GM12878 (cell line): ENCODE measurements around the gene PRR12. TPM values are rescaled to one million over a fixed set of nuclear protein-coding genes. Genes with fewer than 3 reads are reported as not detected.
A peak's percentile ranks its signal among the peaks of the same experiment; 100 is the strongest.

ENCODE experiments used
- ATAC-seq: fragments of 200-7000 bp; cut with Tn5 transposase; 3 replicates; pipeline ENCODE4 v1.9.1; 2020; ENCODE audit warnings: mild to moderate bottlenecking, moderate library complexity
- BruUV-seq: library from RNA; stranded (reverse); fragments of 400-500 nt; replicated peaks from 2 replicates; lab custom pipeline; 2021; lab: Mats Ljungman, UMichigan
- CTCF ChIA-PET: fragments of 300-600 bp; sonication (Branson Sonifier 250); formaldehyde crosslinking; extraction: SDS; loops from one replicate; lab custom pipeline; 2021; ENCODE audit warnings: inconsistent platforms; lab: Yijun Ruan, JAX
- POLR2A ChIA-PET: fragments of 350-600 bp; formaldehyde crosslinking; extraction: SDS; loops from one replicate; lab custom pipeline; 2021; ENCODE audit warnings: inconsistent platforms; lab: Charles Lee
- RAD21 ChIA-PET: fragments of 300-600 bp; sonication (Branson Sonifier 250); formaldehyde crosslinking; loops from one replicate; lab custom pipeline; 2023; ENCODE audit warnings: antibody characterized with exemption; ENCODE audit not compliant: unreplicated experiment; lab: Charles Lee
- SMC1A ChIA-PET: fragments of 300-600 bp; sonication (Branson Sonifier 250); formaldehyde crosslinking; loops from one replicate; lab custom pipeline; 2023; ENCODE audit not compliant: unreplicated experiment, uncharacterized antibody; lab: Charles Lee
- DNase-seq: peaks from one replicate; pipeline ENCODE4 v3.0.0-alpha.2; 2011; ENCODE audit warnings: low read depth, low spot score
- FAIRE-seq: peaks from 3 replicates; lab custom pipeline; 2011; peaks lifted over from hg19 to GRCh38; lab: Jason Lieb, UNC
- H2AFZ ChIP-seq: 2 replicates; pipeline ENCODE4 v1.6.0; 2011; ENCODE audit warnings: low read depth, low read length, control low read depth; ENCODE audit not compliant: control insufficient read depth
- H3K27ac ChIP-seq: 2 replicates; pipeline ENCODE4 v1.5.1; 2011; ENCODE audit warnings: control low read depth; ENCODE audit not compliant: control insufficient read depth, insufficient read depth
- H3K27me3 ChIP-seq, 2 experiments: replicated peaks in 1 of 2; 2 replicates each; pipeline versions ENCODE4 v1.6.0 to v1.6.1; 2011; ENCODE audit warnings: low read length in 1 of 2; ENCODE audit not compliant: control insufficient read depth in 2 of 2, insufficient read depth in 2 of 2
- H3K36me3 ChIP-seq, 2 experiments: 2 replicates each; pipeline ENCODE4 v1.5.1; 2011; ENCODE audit warnings: low read length in 1 of 2; ENCODE audit not compliant: control insufficient read depth in 2 of 2, insufficient read depth in 2 of 2
- H3K4me1 ChIP-seq: 2 replicates; pipeline ENCODE4 v1.6.1; 2011; ENCODE audit warnings: mild to moderate bottlenecking, low read length, moderate library complexity, mixed read lengths; ENCODE audit not compliant: control insufficient read depth, insufficient read depth
- H3K4me2 ChIP-seq: 2 replicates; pipeline ENCODE4 v1.6.0; 2011; ENCODE audit warnings: control low read depth; ENCODE audit not compliant: control insufficient read depth, insufficient read depth
- H3K4me3 ChIP-seq: fragments of 200-600 bp; sonication (generic); 2 replicates; pipeline ENCODE4 v1.5.1; 2016
- H3K79me2 ChIP-seq: 2 replicates; pipeline ENCODE4 v1.6.0; 2011; ENCODE audit warnings: low read length; ENCODE audit not compliant: control insufficient read depth, insufficient read depth
- H3K9ac ChIP-seq: 2 replicates; pipeline ENCODE4 v1.8.0; 2011; ENCODE audit warnings: low read length, control low read depth, mixed read lengths; ENCODE audit not compliant: control insufficient read depth, insufficient read depth
- H3K9me3 ChIP-seq: replicated peaks from 3 replicates; pipeline ENCODE4 v1.5.1; 2011; ENCODE audit warnings: mild to moderate bottlenecking, low read length; ENCODE audit not compliant: control insufficient read depth, insufficient read depth
- H4K20me1 ChIP-seq: 2 replicates; pipeline ENCODE4 v1.6.0; 2011; ENCODE audit not compliant: control insufficient read depth, insufficient read depth
- FOS ChIP-seq: IDR thresholded peaks from 3 replicates; pipeline ENCODE4 v1.6.1; 2011; ENCODE audit warnings: borderline replicate concordance; ENCODE audit not compliant: insufficient read length; ENCODE audit errors: extremely low read depth
- GATAD2B ChIP-seq: fragments of 450-650 bp; conservative IDR thresholded peaks from 2 replicates; pipeline ENCODE4 v1.6.1; 2017; ENCODE audit warnings: low read depth, mild to moderate bottlenecking, moderate library complexity
- IKZF1 ChIP-seq: fragments of 450-650 bp; conservative IDR thresholded peaks from 2 replicates; pipeline ENCODE4 v1.6.1; 2017; ENCODE audit warnings: antibody characterized with exemption, mild to moderate bottlenecking
- SIN3A ChIP-seq: IDR thresholded peaks from 2 replicates; pipeline ENCODE4 v1.6.1; 2012; ENCODE audit warnings: low read depth, low read length, improper control_type of control experiment
- SMAD1 ChIP-seq: fragments of 450-650 bp; IDR thresholded peaks from 2 replicates; pipeline ENCODE4 v1.6.1; 2018; ENCODE audit warnings: mild to moderate bottlenecking, low read depth; ENCODE audit not compliant: partially characterized antibody
- SRF ChIP-seq, 2 experiments: IDR thresholded peaks; 2 replicates each; pipeline ENCODE4 v1.6.1; 2011; ENCODE audit warnings: low read depth in 2 of 2, low read length in 2 of 2, mild to moderate bottlenecking in 1 of 2, moderate library complexity in 1 of 2
- TCF12 ChIP-seq: IDR thresholded peaks from 2 replicates; pipeline ENCODE4 v1.6.1; 2011; ENCODE audit warnings: low read depth, mild to moderate bottlenecking, low read length
- ZSCAN29 ChIP-seq: fragments of 450-650 bp; IDR thresholded peaks from 2 replicates; pipeline ENCODE4 v1.6.1; 2017; ENCODE audit warnings: mild to moderate bottlenecking, moderate library complexity
- WGBS: methylation state at CpG from one replicate; pipeline ENCODE4 v1.1.6; 2016; ENCODE audit warnings: low lambda C conversion rate; ENCODE audit not compliant: insufficient replicate concordance, insufficient coverage; ENCODE audit errors: missing lambda C conversion rate; 5-methylcytosine and 5-hydroxymethylcytosine counted together
- in situ Hi-C: fragments of 300-500 bp; cut with MboI; formaldehyde crosslinking; loops from 9 replicates; pipeline ENCODE4 v1.14.3; 2018; ENCODE audit warnings: mixed read lengths
- intact Hi-C: fragments of 100-400 bp; cut with micrococcal nuclease; formaldehyde crosslinking; loops from one replicate; pipeline ENCODE4 v1.14.2; 2022; ENCODE audit not compliant: unreplicated experiment
- polyA plus RNA-seq, 11 experiments: library from polyadenylated mRNA; depleted of rRNA in 4 of 11; unstranded in 6 of 11; stranded (reverse) in 5 of 11; fragments of >200 nt; fragmentation: Nextera tagmentation in 4 of 11; fragmentation: Illumina TruSeq in 1 of 11; extraction: Ambion mirVana in 4 of 11; extraction: Trizol in 1 of 11; gene quantifications; 1 replicate in 1 of 11; 2 replicates in 10 of 11; pipeline versions ENCODE4 v1.2.1 to v1.2.3, GENCODE V29; 2011 to 2016; ENCODE audit warnings: inconsistent platforms in 2 of 11, missing spikeins in 2 of 11, low read depth in 1 of 11
- total RNA-seq, 4 experiments: library from RNA; depleted of rRNA in 3 of 4; stranded (reverse); fragments of >200 nt in 3 of 4; fragmentation: Illumina TruSeq in 1 of 4; extraction: Trizol in 1 of 4; gene quantifications; 2 replicates each; pipeline versions ENCODE4 v1.2.1 to v1.2.3, GENCODE V29; 2013 to 2021
- TF ChIP-seq, protein P1 (sequence below): fragments of 450-650 bp; IDR thresholded peaks from 2 replicates; pipeline ENCODE4 v1.6.1; 2016; ENCODE audit warnings: mild to moderate bottlenecking, moderate library complexity, borderline replicate concordance

The PRR12 gene
- total and polyA plus RNA-seq, 10 of the 15 experiments (the other 5 are each of a cell fraction or from before 2014, with no cell fraction given): 0.02 to 25.3 (median 1.6) TPM

DNA sequence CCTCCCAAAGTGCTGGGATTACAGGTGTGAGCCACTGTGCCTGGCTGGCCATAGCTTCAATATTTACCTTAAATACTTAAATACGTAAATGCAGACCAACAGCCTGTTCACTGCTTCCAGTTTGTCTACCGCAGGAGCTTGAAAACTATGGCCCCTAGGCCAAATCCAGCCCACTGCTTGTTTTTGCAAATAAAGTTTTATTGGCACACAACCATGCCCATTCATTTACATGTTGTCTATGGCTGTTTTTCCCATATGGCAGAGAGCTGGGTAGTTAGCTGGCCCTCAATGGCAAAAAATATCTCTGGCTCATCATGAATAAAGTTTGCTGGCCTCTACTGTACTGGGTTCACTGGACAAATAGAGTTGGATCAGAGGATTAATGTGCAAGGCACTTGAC, 11.8 kb downstream of the PRR12 start:
- TF ChIP-seq FOS (no peak), SIN3A (no peak), SRF (IDR thresholded peaks at IDR 0.05; ENCODE audit: low read depth in 2 of 2, low read length in 2 of 2) (no peak), IKZF1 (no peak), TCF12 (no peak), ZSCAN29 (no peak), SMAD1 (no peak), GATAD2B (no peak)
- TF ChIP-seq, protein P1, sequence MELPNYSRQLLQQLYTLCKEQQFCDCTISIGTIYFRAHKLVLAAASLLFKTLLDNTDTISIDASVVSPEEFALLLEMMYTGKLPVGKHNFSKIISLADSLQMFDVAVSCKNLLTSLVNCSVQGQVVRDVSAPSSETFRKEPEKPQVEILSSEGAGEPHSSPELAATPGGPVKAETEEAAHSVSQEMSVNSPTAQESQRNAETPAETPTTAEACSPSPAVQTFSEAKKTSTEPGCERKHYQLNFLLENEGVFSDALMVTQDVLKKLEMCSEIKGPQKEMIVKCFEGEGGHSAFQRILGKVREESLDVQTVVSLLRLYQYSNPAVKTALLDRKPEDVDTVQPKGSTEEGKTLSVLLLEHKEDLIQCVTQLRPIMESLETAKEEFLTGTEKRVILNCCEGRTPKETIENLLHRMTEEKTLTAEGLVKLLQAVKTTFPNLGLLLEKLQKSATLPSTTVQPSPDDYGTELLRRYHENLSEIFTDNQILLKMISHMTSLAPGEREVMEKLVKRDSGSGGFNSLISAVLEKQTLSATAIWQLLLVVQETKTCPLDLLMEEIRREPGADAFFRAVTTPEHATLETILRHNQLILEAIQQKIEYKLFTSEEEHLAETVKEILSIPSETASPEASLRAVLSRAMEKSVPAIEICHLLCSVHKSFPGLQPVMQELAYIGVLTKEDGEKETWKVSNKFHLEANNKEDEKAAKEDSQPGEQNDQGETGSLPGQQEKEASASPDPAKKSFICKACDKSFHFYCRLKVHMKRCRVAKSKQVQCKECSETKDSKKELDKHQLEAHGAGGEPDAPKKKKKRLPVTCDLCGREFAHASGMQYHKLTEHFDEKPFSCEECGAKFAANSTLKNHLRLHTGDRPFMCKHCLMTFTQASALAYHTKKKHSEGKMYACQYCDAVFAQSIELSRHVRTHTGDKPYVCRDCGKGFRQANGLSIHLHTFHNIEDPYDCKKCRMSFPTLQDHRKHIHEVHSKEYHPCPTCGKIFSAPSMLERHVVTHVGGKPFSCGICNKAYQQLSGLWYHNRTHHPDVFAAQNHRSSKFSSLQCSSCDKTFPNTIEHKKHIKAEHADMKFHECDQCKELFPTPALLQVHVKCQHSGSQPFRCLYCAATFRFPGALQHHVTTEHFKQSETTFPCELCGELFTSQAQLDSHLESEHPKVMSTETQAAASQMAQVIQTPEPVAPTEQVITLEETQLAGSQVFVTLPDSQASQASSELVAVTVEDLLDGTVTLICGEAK: peak; percentile 81
- H3K36me3 ChIP-seq: peaks cover 11 to 20% of the 10 kb centered on the region in 2 experiments
- ChIA-PET SMC1A (no interaction called here), CTCF (no interaction called here), RAD21 (no interaction called here), POLR2A (interaction anchor here (0.5 kb wide), 1 partner anchor 152 kb away, joined by 6 read pairs; no protein-coding TSS in a partner anchor)
- FAIRE-seq: no peak
- ATAC-seq: no peak
- H3K27ac ChIP-seq: no peak overlapping the region
- no peak overlapping the region for H2AFZ ChIP-seq
- H3K79me2 ChIP-seq: no peaks in the 10 kb centered on the region; the same call in 1 of the 2 replicates
- BruUV-seq: no TSS peak
- H3K27me3 ChIP-seq: no peaks in the 10 kb centered on the region
- no peak overlapping the region for H3K9ac ChIP-seq
- intact Hi-C loops: no loop called here
- in situ Hi-C loops: no loop called here
- no peaks in the 10 kb centered on the region for H4K20me1 ChIP-seq
- no peak overlapping the region for H3K4me2 ChIP-seq
- no peak overlapping the region for H3K4me3 ChIP-seq
- no peaks in the 10 kb centered on the region for H3K9me3 ChIP-seq
- H3K4me1 ChIP-seq: no peaks in the 10 kb centered on the region
- no peak for DNase-seq
- WGBS: 100% methylated on average over 2 of the region's 2 CpGs
